Measurements from ENCODE around the gene RASGEF1C. TPM values are rescaled to one million over a fixed set of nuclear protein-coding genes. Genes with fewer than 3 reads are reported as not detected.

RASGEF1C gene
- total RNA-seq, 6 experiments from 2014 or later, result not detected

GRCh38 chr5:180180421-180180820 is 28.6 kb downstream of the RASGEF1C start:
- Mint-ChIP-seq H3K36me3 (ENCODE audit: low read depth) (peaks cover 4% of the 10 kb centered on the region; the same call in 1 of the 2 replicates), H3K4me1 (ENCODE audit: low read depth) (no peaks in the 10 kb centered on the region), H3K9me3 (peaks cover 55% of the 10 kb centered on the region), H3K4me3 (no peak overlapping the region), H3K27ac (no peak overlapping the region), H3K27me3 (ENCODE audit: insufficient read depth) (peaks cover 7% of the 10 kb centered on the region; the same call in 1 of the 2 replicates)
- no peak for TF ChIP-seq CTCF (IDR thresholded peaks at IDR 0.05)
- DNase-seq, result no peak

DNA sequence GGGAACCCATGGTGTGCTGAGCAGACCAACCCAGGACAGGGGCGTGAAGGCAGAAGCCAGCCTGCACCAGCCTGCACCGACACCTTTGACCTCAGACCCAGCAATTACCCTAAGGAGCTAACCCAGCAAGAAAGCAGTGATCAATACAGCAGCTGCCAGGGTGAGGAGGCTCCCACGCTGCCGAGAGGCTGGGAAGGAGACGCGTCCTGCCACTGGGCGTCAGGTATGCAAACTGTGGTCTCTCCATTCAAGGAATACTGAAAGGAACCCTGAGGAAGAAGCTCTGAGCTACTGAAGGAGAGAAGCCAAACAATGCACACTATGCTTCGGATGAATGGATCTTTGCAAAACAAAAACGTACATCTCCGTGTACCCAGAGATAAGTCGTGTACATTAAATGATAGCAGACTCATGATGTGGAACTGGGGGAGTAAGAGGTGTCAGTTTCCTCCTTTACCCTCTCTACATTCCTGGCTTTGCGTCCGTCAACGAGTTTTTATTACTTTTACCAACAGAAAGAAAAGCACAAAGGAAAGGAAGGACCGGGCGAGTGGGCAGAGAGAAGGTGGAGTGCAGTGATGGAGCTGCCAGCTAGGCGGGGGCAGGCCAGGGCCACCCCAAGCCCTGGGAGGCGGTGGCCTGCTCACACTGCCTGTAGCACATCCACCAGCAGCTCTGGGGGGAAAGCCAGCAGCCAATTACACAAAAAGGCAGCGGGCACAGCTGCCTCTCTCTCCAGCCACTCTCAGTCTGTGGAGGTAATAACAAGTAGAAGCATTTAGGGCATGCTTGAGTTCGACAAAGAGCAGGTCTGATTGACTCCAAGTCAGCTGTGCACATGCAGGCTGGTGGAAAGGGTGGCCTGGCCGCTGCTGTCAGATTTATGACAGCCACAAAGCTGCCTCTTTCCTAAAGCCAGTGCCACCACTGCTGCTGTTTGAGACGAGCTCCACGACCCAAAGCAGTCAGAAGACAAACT is 29.3 kb downstream of the RASGEF1C start:
- Mint-ChIP-seq H3K27ac (no peak overlapping the region), H3K4me1 (ENCODE audit: low read depth) (no peaks in the 10 kb centered on the region), H3K4me3 (no peak overlapping the region), H3K9me3 (peaks cover 55% of the 10 kb centered on the region), H3K27me3 (ENCODE audit: insufficient read depth) (peaks cover 7% of the 10 kb centered on the region; the same call in 1 of the 2 replicates), H3K36me3 (ENCODE audit: low read depth) (peaks cover 4% of the 10 kb centered on the region; the same call in 1 of the 2 replicates)
- DNase-seq, result no peak
- TF ChIP-seq CTCF (IDR thresholded peaks at IDR 0.05), result no peak

DNA sequence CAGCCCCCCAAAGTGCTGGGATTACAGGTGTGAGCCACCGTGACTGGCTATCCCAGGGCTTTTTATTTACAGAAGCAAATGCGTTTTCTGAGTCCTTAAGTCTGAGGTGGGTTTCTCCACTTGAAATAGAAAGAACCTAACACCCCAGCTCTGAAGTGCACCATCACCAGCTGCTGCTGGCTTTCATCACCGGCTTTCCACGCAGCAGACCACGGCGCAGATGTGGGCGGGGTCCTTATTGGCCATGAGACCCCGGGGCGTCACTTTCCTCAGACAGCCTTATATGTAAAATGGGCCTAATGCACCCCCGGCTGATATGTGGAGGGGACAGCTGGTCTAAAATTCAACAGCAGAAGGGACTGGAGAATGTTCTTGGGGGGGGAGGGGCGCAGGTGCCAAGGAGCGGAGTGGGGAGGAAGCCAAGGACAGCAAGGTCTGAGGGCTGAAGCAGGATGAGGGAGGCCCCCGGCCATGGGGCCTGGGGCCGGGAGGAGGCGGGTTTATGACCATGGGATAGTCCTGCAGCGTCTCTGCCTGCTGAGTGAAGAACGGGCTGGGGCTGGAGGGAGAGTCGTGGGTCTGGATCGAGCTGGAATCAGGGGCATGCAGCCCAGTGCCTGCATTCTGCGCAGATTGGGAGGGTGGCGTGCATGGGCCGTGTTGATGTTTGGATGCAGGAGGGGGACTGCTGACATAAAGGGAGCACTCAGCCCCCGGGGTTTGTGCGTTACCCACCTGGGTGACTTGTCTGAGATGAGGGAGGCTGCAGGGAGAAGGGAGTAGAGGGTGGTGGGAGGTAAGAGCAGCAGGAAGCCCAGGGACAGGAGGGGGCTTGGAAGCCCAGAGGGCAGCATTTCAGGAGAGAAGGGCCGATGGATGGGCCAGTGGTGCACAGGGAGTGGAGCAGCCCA is 30.2 kb downstream of the RASGEF1C start:
- Mint-ChIP-seq H3K4me1 (ENCODE audit: low read depth) (no peaks in the 10 kb centered on the region), H3K9me3 (peaks cover 61% of the 10 kb centered on the region), H3K4me3 (no peak overlapping the region), H3K36me3 (ENCODE audit: low read depth) (peaks cover 4% of the 10 kb centered on the region; the same call in 1 of the 2 replicates), H3K27me3 (ENCODE audit: insufficient read depth) (peaks cover 7% of the 10 kb centered on the region), H3K27ac (no peak overlapping the region)
- DNase-seq, result no peak
- no peak for TF ChIP-seq CTCF (IDR thresholded peaks at IDR 0.05)

- no peak overlapping the region for H3K4me3 Mint-ChIP-seq
- no peaks in the 10 kb centered on the region for H3K4me1 Mint-ChIP-seq (ENCODE audit: low read depth)
Measured at GRCh38 chr5:180176191-180176590, 32.8 kb downstream of the RASGEF1C start.

More at GRCh38 chr5:180176191-180176590, 32.8 kb downstream of the RASGEF1C start:
- Mint-ChIP-seq H3K27ac (no peak overlapping the region), H3K27me3 (ENCODE audit: insufficient read depth) (peaks cover 5% of the 10 kb centered on the region), H3K9me3 (peaks cover 52% of the 10 kb centered on the region), H3K36me3 (ENCODE audit: low read depth) (peaks cover 1% of the 10 kb centered on the region; the same call in 1 of the 2 replicates)
- TF ChIP-seq CTCF (IDR thresholded peaks at IDR 0.05), result no peak
- no peak for DNase-seq
